ENCODE measurements around the gene DISP1. TPM values are rescaled to one million over a fixed set of nuclear protein-coding genes. Genes with fewer than 3 reads are reported as not detected.

The DISP1 gene
- total RNA-seq, 2 donors from 2014 or later, result 4.9 to 43.1 TPM

DNA sequence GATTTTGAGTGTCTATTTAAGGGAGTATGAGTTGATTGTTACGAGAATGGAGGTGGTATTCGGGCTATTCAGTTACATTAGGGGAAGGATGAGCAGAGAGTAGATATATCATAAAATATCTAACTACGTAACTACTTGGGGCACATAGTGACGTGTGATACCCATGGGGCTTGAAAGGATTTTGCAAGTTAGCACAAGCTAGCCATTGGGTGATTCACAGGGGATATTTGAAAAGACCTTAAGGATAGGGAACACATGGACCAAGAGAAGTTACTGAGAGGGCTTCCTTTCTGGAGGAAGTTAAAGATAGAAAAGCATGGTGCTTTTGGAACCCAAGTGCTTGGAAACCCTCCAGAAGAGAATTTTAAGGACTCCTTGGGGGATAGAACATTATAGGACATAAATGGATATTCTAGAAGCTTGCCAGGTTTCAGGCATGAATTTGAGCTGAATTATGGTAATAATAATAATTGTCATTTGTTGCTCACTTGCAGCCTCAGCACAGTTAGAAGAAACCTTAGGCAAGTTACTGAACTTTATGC lies 5.4 kb downstream of the DISP1 start:
- 93% methylated on average over 4 of the region's 4 CpGs for WGBS
- intact Hi-C loops (cut with DNase I), result no loop called here
- no peak for DNase-seq (ENCODE audit: low spot score)
- no peak for TF ChIP-seq POLR2AphosphoS5 (IDR thresholded peaks at IDR 0.05)
- no peaks in the 10 kb centered on the region for H3K27me3 ChIP-seq (replicated peaks; ENCODE audit: insufficient read depth)
- no peaks in the 10 kb centered on the region for H3K4me1 ChIP-seq (replicated peaks)
- no peak overlapping the region for H3K4me3 ChIP-seq
- no peaks in the 10 kb centered on the region for H3K36me3 ChIP-seq
- no peaks in the 10 kb centered on the region for H3K9me3 ChIP-seq
- no peak overlapping the region for H3K27ac ChIP-seq

DNA sequence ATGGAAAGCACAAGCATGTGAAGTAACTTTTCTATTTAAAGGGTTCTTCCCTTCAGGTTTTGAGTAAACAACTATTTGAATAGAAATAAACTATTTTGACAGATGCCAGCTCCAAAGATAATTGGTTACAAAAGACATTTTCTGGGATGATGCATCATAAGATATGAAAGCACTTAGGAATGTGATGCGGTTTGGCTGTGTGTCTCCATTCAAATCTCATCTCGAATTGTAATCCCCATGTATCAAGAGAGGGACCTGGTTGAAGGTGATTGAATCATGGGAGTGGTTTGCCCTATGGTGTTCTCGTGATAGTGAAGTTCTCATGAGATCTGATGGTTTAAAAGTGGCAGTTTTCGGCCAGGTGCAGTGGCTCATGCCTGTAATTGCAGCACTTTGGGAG lies 6.4 kb downstream of the DISP1 start:
- Histone ChIP-seq H3K4me3 (no peak overlapping the region), H3K36me3 (no peaks in the 10 kb centered on the region), H3K27ac (no peak overlapping the region), H3K9me3 (no peaks in the 10 kb centered on the region), H3K4me1 (replicated peaks) (no peaks in the 10 kb centered on the region), H3K27me3 (replicated peaks; ENCODE audit: insufficient read depth) (no peaks in the 10 kb centered on the region)
- intact Hi-C loops (cut with DNase I), result no loop called here
- WGBS, result 97% methylated on average over 4 of the region's 4 CpGs
- DNase-seq (ENCODE audit: low spot score), result no peak
- TF ChIP-seq POLR2AphosphoS5 (IDR thresholded peaks at IDR 0.05) (no peak), CTCF (IDR thresholded peaks at IDR 0.05) (no peak), POLR2A (IDR thresholded peaks at IDR 0.05) (no peak)

- no peaks in the 10 kb centered on the region for H3K36me3 ChIP-seq
- no peak overlapping the region for H3K4me3 ChIP-seq
- intact Hi-C loops (cut with DNase I), result no loop called here
- H3K9me3 ChIP-seq, result no peaks in the 10 kb centered on the region
- WGBS, result 66% methylated on average over 3 of the region's 3 CpGs
- TF ChIP-seq POLR2AphosphoS5 (IDR thresholded peaks at IDR 0.05), result no peak
- TF ChIP-seq CTCF (IDR thresholded peaks at IDR 0.05), result no peak
- no peak for TF ChIP-seq POLR2A (IDR thresholded peaks at IDR 0.05)
- H3K27me3 ChIP-seq (replicated peaks; ENCODE audit: insufficient read depth), result no peaks in the 10 kb centered on the region
- H3K4me1 ChIP-seq (replicated peaks), result no peaks in the 10 kb centered on the region
- no peak for DNase-seq (ENCODE audit: low spot score)
- no peak overlapping the region for H3K27ac ChIP-seq
Observed at GRCh38 chr1:222823695-222824094, 8.9 kb downstream of the DISP1 start.

DNA sequence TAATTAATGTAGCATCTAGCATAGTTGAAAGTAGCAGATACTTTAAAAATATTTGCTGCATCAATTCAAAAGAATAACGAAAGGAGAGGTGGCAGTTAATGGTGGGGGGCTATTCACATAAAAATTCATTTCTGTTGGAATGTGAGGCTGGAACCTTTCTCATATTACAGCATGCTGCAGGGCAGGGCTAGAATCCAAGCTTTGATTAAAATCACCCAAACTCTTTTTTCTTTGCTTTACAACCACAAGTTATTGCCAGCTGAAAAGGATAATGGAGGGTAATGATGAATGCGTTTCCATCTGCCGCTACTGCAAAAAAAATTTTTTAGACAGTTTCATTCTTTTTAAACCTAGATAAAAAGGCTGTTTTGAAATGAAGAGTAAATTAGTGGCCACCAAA lies 9.8 kb downstream of the DISP1 start:
- Histone ChIP-seq H3K4me3 (no peak overlapping the region), H3K27me3 (replicated peaks; ENCODE audit: insufficient read depth) (no peaks in the 10 kb centered on the region), H3K36me3 (no peaks in the 10 kb centered on the region), H3K4me1 (replicated peaks) (no peaks in the 10 kb centered on the region), H3K27ac (no peak overlapping the region), H3K9me3 (no peaks in the 10 kb centered on the region)
- WGBS, result 20% methylated on average over 3 of the region's 3 CpGs
- no peak for TF ChIP-seq POLR2AphosphoS5 (IDR thresholded peaks at IDR 0.05)
- intact Hi-C loops (cut with DNase I), result no loop called here
- no peak for DNase-seq (ENCODE audit: low spot score)

- TF ChIP-seq POLR2A (IDR thresholded peaks at IDR 0.05) (no peak), POLR2AphosphoS5 (IDR thresholded peaks at IDR 0.05) (no peak), CTCF (IDR thresholded peaks at IDR 0.05) (no peak)
- Histone ChIP-seq H3K27ac (no peak overlapping the region), H3K4me3 (no peak overlapping the region), H3K9me3 (no peaks in the 10 kb centered on the region), H3K4me1 (replicated peaks) (no peaks in the 10 kb centered on the region), H3K27me3 (replicated peaks; ENCODE audit: insufficient read depth) (no peaks in the 10 kb centered on the region), H3K36me3 (no peaks in the 10 kb centered on the region)
- intact Hi-C loops (cut with DNase I), result no loop called here
- no peak for DNase-seq (ENCODE audit: low spot score)
Observed at GRCh38 chr1:222828939-222829338, 14.1 kb downstream of the DISP1 start.

GRCh38 chr1:222829868-222830267 lies 15.0 kb downstream of the DISP1 start:
- DNase-seq (ENCODE audit: low spot score), result no peak
- Histone ChIP-seq H3K27ac (no peak overlapping the region), H3K27me3 (replicated peaks; ENCODE audit: insufficient read depth) (no peaks in the 10 kb centered on the region), H3K9me3 (no peaks in the 10 kb centered on the region), H3K4me3 (no peak overlapping the region), H3K36me3 (no peaks in the 10 kb centered on the region), H3K4me1 (replicated peaks) (no peaks in the 10 kb centered on the region)
- intact Hi-C loops (cut with DNase I), result no loop called here
- TF ChIP-seq POLR2AphosphoS5 (IDR thresholded peaks at IDR 0.05) (no peak), CTCF (IDR thresholded peaks at IDR 0.05) (no peak), POLR2A (IDR thresholded peaks at IDR 0.05) (no peak)

Data from prostate gland (tissue), 2 donors.